Smooth muscle cell (in vitro differentiated cells): ENCODE measurements around the gene NENF. TPM values are rescaled to one million over a fixed set of nuclear protein-coding genes. Genes with fewer than 3 reads are reported as not detected.

ENCODE experiments used
- DNase-seq: peaks from one replicate; lab custom pipeline; 2025; ENCODE audit not compliant: unreplicated experiment; lab: John Stamatoyannopoulos, UW
- H2AFZ ChIP-seq: fragments of 200-600 bp; sonication (generic); 2 replicates; pipeline ENCODE4 v1.6.0; 2016; ENCODE audit warnings: antibody characterized with exemption, low read depth, mild to moderate bottlenecking
- H3F3A ChIP-seq: fragments of 200-600 bp; sonication (generic); 2 replicates; pipeline ENCODE4 v1.6.0; 2017; ENCODE audit warnings: antibody characterized with exemption, low read depth
- H3K27ac ChIP-seq: fragments of 200-600 bp; sonication (generic); 2 replicates; pipeline ENCODE4 v1.5.1; 2016; ENCODE audit warnings: low read depth, mild to moderate bottlenecking
- H3K27me3 ChIP-seq: fragments of 200-600 bp; sonication (generic); 2 replicates; pipeline ENCODE4 v1.6.1; 2016; ENCODE audit warnings: low read depth, mild to moderate bottlenecking
- H3K36me3 ChIP-seq: fragments of 200-600 bp; sonication (generic); 2 replicates; pipeline ENCODE4 v1.5.1; 2016; ENCODE audit warnings: low read depth
- H3K4me1 ChIP-seq: fragments of 200-600 bp; sonication (generic); 2 replicates; pipeline ENCODE4 v1.5.1; 2016; ENCODE audit warnings: low read depth
- H3K4me2 ChIP-seq: fragments of 200-600 bp; sonication (generic); 2 replicates; pipeline ENCODE4 v1.6.0; 2016; ENCODE audit warnings: mild to moderate bottlenecking
- H3K4me3 ChIP-seq: fragments of 200-600 bp; sonication (generic); 2 replicates; pipeline ENCODE4 v1.5.1; 2016; ENCODE audit warnings: mild to moderate bottlenecking
- H3K79me2 ChIP-seq: fragments of 200-600 bp; sonication (generic); 2 replicates; pipeline ENCODE4 v1.6.0; 2016; ENCODE audit warnings: low read depth, mild to moderate bottlenecking
- H3K9ac ChIP-seq: fragments of 200-600 bp; sonication (generic); 2 replicates; pipeline ENCODE4 v1.6.0; 2016; ENCODE audit warnings: low read depth
- H3K9me3 ChIP-seq: fragments of 200-600 bp; sonication (generic); replicated peaks from 2 replicates; pipeline ENCODE4 v1.5.1; 2016; ENCODE audit warnings: low read depth
- H4K20me1 ChIP-seq: fragments of 200-600 bp; sonication (generic); 2 replicates; pipeline ENCODE4 v1.6.0; 2016; ENCODE audit warnings: low read depth
- WGBS: methylation state at CpG from one replicate; pipeline ENCODE4 v1.1.7; 2016; ENCODE audit warnings: low lambda C conversion rate; 5-methylcytosine and 5-hydroxymethylcytosine counted together
- polyA plus RNA-seq: library from polyadenylated mRNA; unstranded; fragments of >200 nt; fragmentation: Nextera tagmentation; extraction: Ambion mirVana; gene quantifications from 2 replicates; pipeline ENCODE4 v1.2.1, GENCODE V29; 2016
- total RNA-seq: library from RNA; depleted of rRNA; stranded (reverse); fragments of >200 nt; gene quantifications from 2 replicates; pipeline ENCODE4 v1.2.3, GENCODE V29; 2014
- TF ChIP-seq, protein P1 (sequence below): fragments of 200-600 bp; sonication (generic); IDR thresholded peaks from 2 replicates; pipeline ENCODE4 v1.5.1; 2017; ENCODE audit warnings: borderline replicate concordance, mild to moderate bottlenecking, antibody characterized with exemption; ENCODE audit not compliant: insufficient read depth, poor library complexity, severe bottlenecking

Gene NENF
- total and polyA plus RNA-seq, 2 experiments from 2014 or later, result 53.9 to 90.7 TPM

DNA sequence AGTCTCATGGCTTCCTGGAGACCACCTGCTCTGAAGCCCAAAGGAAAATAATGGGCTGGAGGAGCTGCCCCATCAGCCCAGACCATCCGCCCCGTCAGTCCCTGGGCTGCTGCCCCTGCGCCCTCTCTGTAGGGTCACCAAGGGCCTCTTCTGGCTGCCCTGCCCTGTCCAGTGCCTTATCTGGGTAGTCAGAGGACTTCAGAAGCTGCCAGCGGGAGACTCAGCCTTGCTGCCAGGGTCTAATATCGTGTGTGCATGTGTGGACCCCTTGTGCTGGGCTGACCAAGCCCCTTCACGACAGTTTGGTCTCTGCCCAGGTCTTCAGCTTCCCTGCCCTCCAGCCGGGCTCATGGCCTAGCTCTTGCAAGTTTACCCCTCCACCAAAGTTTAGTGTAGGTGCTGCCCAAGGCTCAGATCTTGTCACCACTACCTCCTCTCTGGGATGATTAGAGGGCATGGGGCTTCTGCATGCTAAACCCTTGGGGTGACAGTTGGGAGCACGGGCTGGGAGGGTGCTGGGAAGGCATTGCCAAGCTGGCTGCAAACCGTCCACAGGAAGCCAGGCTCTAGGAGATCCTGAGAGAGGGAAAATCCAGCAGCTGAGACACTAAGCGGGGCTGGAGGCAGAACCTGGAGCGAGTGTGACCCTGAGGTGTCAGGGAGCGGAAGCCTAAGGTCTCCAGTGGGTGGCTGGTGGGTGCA lies 20.6 kb downstream of the NENF start:
- no peak overlapping the region for H3K27ac ChIP-seq
- no peak overlapping the region for H3K9ac ChIP-seq
- H3K4me1 ChIP-seq, result no peaks in the 10 kb centered on the region
- H3K9me3 ChIP-seq, result no peaks in the 10 kb centered on the region
- 83% methylated on average over 12 of the region's 12 CpGs for WGBS
- H2AFZ ChIP-seq, result no peak overlapping the region
- peaks cover 3% of the 10 kb centered on the region for H3F3A ChIP-seq
- TF ChIP-seq, protein P1, sequence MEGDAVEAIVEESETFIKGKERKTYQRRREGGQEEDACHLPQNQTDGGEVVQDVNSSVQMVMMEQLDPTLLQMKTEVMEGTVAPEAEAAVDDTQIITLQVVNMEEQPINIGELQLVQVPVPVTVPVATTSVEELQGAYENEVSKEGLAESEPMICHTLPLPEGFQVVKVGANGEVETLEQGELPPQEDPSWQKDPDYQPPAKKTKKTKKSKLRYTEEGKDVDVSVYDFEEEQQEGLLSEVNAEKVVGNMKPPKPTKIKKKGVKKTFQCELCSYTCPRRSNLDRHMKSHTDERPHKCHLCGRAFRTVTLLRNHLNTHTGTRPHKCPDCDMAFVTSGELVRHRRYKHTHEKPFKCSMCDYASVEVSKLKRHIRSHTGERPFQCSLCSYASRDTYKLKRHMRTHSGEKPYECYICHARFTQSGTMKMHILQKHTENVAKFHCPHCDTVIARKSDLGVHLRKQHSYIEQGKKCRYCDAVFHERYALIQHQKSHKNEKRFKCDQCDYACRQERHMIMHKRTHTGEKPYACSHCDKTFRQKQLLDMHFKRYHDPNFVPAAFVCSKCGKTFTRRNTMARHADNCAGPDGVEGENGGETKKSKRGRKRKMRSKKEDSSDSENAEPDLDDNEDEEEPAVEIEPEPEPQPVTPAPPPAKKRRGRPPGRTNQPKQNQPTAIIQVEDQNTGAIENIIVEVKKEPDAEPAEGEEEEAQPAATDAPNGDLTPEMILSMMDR, result no peak
- DNase-seq, result no peak
- H3K27me3 ChIP-seq, result no peaks in the 10 kb centered on the region
- H3K4me3 ChIP-seq, result no peak overlapping the region
- no peaks in the 10 kb centered on the region for H3K79me2 ChIP-seq
- no peak overlapping the region for H3K4me2 ChIP-seq
- H3K36me3 ChIP-seq, result no peaks in the 10 kb centered on the region
- H4K20me1 ChIP-seq, result no peaks in the 10 kb centered on the region

- H3K9ac ChIP-seq, result no peak overlapping the region
- TF ChIP-seq, protein P1, result no peak
- DNase-seq, result no peak
- no peaks in the 10 kb centered on the region for H4K20me1 ChIP-seq
- H3F3A ChIP-seq, result peaks cover 3% of the 10 kb centered on the region
- no peaks in the 10 kb centered on the region for H3K79me2 ChIP-seq
- H3K9me3 ChIP-seq, result no peaks in the 10 kb centered on the region
- no peaks in the 10 kb centered on the region for H3K36me3 ChIP-seq
- H3K4me3 ChIP-seq, result no peak overlapping the region
- no peaks in the 10 kb centered on the region for H3K27me3 ChIP-seq
- H2AFZ ChIP-seq, result no peak overlapping the region
- H3K27ac ChIP-seq, result no peak overlapping the region
- 94% methylated on average over 3 of the region's 3 CpGs for WGBS
- no peaks in the 10 kb centered on the region for H3K4me1 ChIP-seq
- no peak overlapping the region for H3K4me2 ChIP-seq
Observed at GRCh38 chr1:212454741-212455140, 22.0 kb downstream of the NENF start.

DNA sequence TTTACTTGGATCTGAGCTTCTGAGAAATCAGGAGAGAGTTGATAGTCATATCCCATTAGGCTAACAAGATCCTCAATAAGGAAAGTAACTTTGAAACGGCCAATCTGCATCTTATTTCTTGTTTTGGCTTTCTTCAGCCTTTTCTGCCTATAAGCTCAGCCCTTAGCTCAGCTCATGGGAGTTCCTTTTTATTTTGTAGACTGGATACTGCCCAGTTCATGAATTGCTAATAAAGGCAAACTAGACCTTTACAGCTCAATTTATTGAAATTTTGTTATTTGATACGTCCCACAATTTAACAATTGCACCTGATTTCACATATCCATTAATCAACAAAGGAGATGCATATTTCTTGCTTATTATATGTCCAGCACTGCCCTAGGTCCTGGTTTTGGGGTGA lies 22.7 kb downstream of the NENF start:
- no peak overlapping the region for H3K27ac ChIP-seq
- no peak for DNase-seq
- H3K27me3 ChIP-seq, result no peaks in the 10 kb centered on the region
- no peaks in the 10 kb centered on the region for H4K20me1 ChIP-seq
- no peaks in the 10 kb centered on the region for H3K79me2 ChIP-seq
- no peak overlapping the region for H3K4me3 ChIP-seq
- H3K9me3 ChIP-seq, result no peaks in the 10 kb centered on the region
- H3K9ac ChIP-seq, result no peak overlapping the region
- WGBS, result 93% methylated on average over 2 of the region's 2 CpGs
- peaks cover 3% of the 10 kb centered on the region for H3F3A ChIP-seq
- H3K36me3 ChIP-seq, result no peaks in the 10 kb centered on the region
- no peaks in the 10 kb centered on the region for H3K4me1 ChIP-seq
- H3K4me2 ChIP-seq, result no peak overlapping the region
- TF ChIP-seq, protein P1, result no peak
- H2AFZ ChIP-seq, result no peak overlapping the region
